Neutrophil (primary cell): Measurements from ENCODE around the gene PIK3R2.
"Not testable (repeated sequence)": the region's sequence is repeated elsewhere in the genome, so short reads cannot be mapped to it uniquely, and the experiment has no call there.

Source experiments
- H3K27ac ChIP-seq: fragments of 200-600 bp; sonication (generic); 2 replicates; pipeline ENCODE4 v1.5.1; 2016; ENCODE audit warnings: mild to moderate bottlenecking, moderate library complexity
- H3K27me3 ChIP-seq: fragments of 200-600 bp; sonication (generic); 2 replicates; pipeline ENCODE4 v1.6.0; 2016; ENCODE audit warnings: mild to moderate bottlenecking
- H3K36me3 ChIP-seq: fragments of 200-600 bp; sonication (generic); 2 replicates; pipeline ENCODE4 v1.5.1; 2017
- H3K4me1 ChIP-seq, 2 experiments: fragments of 200-600 bp in 1 of 2; sonication (generic) in 1 of 2; 1 replicate in 1 of 2; 2 replicates in 1 of 2; pipeline versions ENCODE4 v1.5.1 to v1.6.1; 2013 to 2016; ENCODE audit warnings: low read depth in 1 of 2, low read length in 1 of 2, mild to moderate bottlenecking in 1 of 2, moderate library complexity in 1 of 2; ENCODE audit not compliant: control insufficient read depth in 1 of 2, insufficient read depth in 1 of 2
- H3K4me3 ChIP-seq, 2 experiments: fragments of 200-600 bp in 1 of 2; sonication (generic) in 1 of 2; 1 replicate in 1 of 2; 2 replicates in 1 of 2; pipeline ENCODE4 v1.5.1; 2013 to 2016; ENCODE audit warnings: low read depth in 1 of 2, low read length in 1 of 2, mild to moderate bottlenecking in 1 of 2, moderate library complexity in 1 of 2
- H3K9me3 ChIP-seq: fragments of 200-600 bp; sonication (generic); 2 replicates; pipeline ENCODE4 v1.5.1; 2016
- CTCF ChIP-seq: fragments of 200-600 bp; sonication (generic); IDR thresholded peaks from 2 replicates; pipeline ENCODE4 v1.5.1; 2016; ENCODE audit warnings: antibody characterized with exemption

The PIK3R2 gene

DNA sequence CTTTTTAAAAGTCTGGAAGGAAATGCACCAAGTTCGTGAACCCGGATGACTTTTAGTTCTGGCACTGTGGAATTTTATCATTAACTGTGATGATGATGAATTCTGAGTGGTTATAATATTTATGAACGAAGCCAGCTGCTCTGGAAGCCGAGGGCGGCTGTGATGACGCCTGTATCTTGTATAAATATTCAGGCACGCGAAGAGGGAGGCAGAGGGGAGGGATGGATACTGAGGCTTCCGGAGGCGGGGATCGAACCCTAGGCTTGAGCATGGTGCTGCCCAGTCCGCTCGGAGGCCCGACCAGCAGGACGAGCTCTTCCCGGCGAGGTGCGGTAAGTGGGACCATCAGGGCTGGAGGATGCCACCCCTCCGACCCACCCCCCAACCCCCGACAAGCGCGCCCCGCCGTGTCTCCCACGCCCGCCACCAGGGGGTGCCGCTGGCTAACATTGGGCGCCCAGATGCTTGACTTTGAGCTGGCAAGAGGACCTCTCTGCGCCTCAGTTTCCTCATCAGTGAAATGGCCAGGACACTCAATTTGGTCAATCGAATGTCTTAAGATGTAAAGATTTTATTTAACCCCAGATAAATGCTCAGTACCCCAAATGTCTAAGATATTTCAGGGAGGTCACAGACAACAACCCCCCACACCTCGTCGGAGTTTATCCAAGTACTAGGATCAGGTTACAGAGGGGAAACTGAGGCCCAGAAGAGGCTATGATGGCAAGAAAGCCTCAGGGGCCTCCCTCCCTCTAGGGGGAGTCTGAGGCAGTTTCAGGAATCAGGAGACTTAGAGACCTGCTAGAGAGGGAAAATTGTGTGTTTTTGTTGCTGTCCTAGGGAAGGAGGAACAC lies 55.4 kb downstream of the PIK3R2 start:
- Histone ChIP-seq H3K9me3 (no peaks in the 10 kb centered on the region), H3K4me1 (peaks cover 15 to 16% of the 10 kb centered on the region in 2 experiments), H3K27ac (no peak overlapping the region), H3K4me3 (no peak overlapping the region), H3K27me3 (peaks cover 70% of the 10 kb centered on the region), H3K36me3 (no peaks in the 10 kb centered on the region)
- peak; percentile 58 for TF ChIP-seq CTCF

- H3K36me3 ChIP-seq, H3K27ac ChIP-seq, H3K9me3 ChIP-seq, H3K4me3 ChIP-seq, H3K4me1 ChIP-seq: not testable (repeated sequence)
- H3K27me3 ChIP-seq: peaks cover 67% of the 10 kb centered on the region
These were observed 56.9 kb downstream of the PIK3R2 start for GRCh38 chr19:18209912-18210311.

- Histone ChIP-seq H3K9me3 (no peaks in the 10 kb centered on the region), H3K27me3 (peaks cover 50% of the 10 kb centered on the region), H3K36me3 (no peaks in the 10 kb centered on the region), H3K27ac (no peak overlapping the region), H3K4me3 (no peak overlapping the region), H3K4me1 (no peaks in the 10 kb centered on the region)
- TF ChIP-seq CTCF: no peak
These were observed 58.7 kb downstream of the PIK3R2 start for GRCh38 chr19:18211683-18212082.

- Histone ChIP-seq H3K4me3 (no peak overlapping the region), H3K27me3 (peaks cover 38% of the 10 kb centered on the region), H3K27ac (no peak overlapping the region), H3K36me3 (no peaks in the 10 kb centered on the region), H3K9me3 (no peaks in the 10 kb centered on the region), H3K4me1 (no peaks in the 10 kb centered on the region)
- no peak for TF ChIP-seq CTCF
These were observed 61.9 kb downstream of the PIK3R2 start for GRCh38 chr19:18214779-18215433.

- Histone ChIP-seq H3K9me3 (no peaks in the 10 kb centered on the region), H3K27ac (no peak overlapping the region), H3K4me3 (no peak overlapping the region), H3K4me1 (no peaks in the 10 kb centered on the region), H3K27me3 (peaks cover 38% of the 10 kb centered on the region), H3K36me3 (no peaks in the 10 kb centered on the region)
- TF ChIP-seq CTCF: no peak
These were observed 63.8 kb downstream of the PIK3R2 start for GRCh38 chr19:18216789-18217188.

DNA sequence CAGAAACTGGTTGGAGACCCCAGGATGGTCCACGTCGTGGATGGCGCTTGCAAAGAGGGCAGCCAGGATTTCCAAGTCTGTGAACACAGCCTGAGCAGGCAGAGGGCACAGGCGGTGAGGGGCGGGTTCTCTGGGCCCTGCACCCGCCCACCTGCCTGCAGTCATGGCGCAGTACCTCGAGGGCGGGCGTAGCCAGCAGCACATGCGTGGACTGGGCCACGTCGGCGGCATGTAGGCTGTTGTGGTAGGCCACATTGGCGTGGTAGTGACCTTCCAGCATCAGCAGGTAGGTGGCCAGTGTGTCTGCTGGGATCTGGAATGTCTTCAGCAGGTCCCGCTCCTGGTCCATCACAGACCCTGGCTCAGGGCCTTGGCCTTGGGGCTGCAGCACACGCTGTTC lies 65.2 kb downstream of the PIK3R2 start:
- H3K9me3 ChIP-seq: no peaks in the 10 kb centered on the region
- peaks cover 51% of the 10 kb centered on the region for H3K27me3 ChIP-seq
- no peaks in the 10 kb centered on the region for H3K4me1 ChIP-seq
- H3K36me3 ChIP-seq: no peaks in the 10 kb centered on the region
- H3K4me3 ChIP-seq: no peak overlapping the region
- no peak for TF ChIP-seq CTCF
- no peak overlapping the region for H3K27ac ChIP-seq
